ENCODE data around the gene TRPM3.

TRPM3 gene

DNA sequence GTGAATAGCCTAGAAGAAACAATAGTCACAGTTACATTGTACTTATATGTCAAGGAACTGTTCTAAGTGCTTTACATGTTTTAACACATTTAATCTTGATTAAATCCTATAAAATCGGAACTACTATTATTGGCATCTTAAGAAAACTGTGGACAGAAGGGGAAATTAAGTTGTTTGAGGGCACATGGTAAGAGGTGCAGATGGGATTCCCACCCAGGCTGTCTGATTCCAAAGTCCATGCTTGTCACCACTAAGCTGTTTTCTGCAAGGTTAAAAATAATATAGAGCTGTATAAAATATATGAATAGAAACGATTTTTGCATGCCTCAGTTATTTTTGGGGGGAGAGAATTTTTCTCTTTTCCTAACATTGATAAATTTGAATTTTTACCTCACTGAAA lies 512.4 kb downstream of the TRPM3 start:
- DNase-seq (ENCODE audit: low read depth), result no peak

DNA sequence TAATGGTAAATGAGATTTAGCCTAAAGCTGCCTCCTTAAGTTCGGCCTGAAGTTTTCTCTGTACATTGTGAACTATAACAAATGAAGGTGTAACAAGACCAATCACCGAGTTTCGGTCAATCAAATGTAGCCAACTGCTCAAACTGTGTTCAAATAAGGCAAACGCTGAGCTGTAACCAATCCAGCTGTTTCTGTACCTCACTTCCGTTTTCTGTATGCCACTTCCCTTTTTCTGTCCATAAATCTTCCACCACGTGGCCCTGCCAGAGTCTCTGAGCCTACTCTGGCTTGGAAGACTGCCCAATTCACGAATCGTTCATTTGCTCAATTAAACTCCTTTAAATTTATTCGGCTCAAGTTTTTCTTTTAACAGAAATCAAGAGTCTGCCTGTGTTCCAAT lies 513.5 kb downstream of the TRPM3 start:
- no peak for DNase-seq (ENCODE audit: low read depth)

DNA sequence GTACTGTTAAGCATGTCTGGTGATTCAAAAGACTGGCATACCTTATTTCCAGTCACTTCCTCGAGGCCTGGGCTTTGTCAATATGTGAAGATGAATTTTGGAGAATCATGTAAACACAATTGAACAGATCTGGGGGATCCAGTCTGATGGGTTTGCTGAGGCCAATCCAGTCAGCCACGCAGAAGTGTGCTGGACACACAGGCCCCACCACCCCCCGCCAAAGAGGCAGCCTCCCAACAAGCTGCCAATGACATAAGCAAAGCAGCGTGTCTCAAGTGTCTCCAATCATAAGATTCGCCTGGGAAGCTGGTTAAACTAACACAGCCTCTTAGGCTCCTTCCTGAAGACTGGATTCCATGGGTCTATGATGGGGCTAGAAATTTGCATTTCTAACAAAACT lies 514.1 kb downstream of the TRPM3 start:
- DNase-seq (ENCODE audit: low read depth), result no peak

DNA sequence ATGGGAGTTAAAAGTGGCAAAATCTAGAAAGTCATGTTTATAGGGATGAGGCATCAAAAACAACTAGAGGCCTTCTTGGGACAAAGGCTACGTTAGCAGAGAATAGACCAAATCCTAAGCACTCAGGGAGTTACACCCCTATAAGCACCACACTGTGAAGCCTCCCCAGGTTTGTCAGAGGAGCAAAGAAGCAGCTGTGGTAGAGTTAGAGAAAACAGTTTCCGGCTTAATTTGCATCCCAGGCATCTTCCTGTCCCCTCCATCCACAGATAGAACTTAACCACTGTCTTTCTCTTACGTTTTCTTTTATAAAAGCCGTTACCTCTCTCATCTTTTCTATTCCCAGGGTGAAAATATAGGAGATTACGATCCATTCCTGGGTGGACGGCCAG lies 518.4 kb downstream of the TRPM3 start:
- no peak for DNase-seq (ENCODE audit: low read depth)

DNA sequence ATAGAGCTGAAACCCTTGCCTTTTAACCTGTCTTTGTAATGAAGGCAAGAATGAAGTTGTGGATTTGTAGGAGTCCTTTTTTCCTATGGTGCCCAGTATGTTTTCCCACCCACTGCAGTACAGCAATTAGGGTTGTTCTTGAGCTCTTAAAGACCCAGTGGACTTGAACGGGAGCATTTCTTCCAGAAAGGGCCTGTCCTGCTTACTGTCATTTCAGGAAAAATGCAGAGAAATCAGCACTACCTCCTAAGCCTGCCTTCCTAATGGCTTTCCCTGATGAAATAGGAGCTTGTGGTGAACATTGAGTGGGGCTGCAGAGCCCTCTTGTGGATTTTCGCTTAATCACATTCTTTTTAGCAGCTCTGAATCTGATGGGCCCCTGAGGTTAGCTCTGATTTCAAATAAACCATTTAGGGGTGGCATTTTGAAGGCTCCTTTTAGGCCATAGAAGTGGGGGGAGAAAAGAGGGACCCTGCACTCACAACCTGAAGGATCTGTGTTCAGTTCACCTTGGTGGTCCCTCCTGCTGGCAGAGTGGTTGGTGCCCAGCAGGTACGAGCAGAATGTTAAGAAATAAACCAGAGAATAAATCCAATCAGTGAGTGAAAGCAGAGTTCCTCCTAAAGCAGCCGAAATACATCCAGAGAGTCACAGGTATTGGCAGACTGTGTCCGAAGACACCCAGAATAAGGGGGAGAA lies 519.0 kb downstream of the TRPM3 start:
- DNase-seq (ENCODE audit: low read depth), result peak; percentile 14

DNA sequence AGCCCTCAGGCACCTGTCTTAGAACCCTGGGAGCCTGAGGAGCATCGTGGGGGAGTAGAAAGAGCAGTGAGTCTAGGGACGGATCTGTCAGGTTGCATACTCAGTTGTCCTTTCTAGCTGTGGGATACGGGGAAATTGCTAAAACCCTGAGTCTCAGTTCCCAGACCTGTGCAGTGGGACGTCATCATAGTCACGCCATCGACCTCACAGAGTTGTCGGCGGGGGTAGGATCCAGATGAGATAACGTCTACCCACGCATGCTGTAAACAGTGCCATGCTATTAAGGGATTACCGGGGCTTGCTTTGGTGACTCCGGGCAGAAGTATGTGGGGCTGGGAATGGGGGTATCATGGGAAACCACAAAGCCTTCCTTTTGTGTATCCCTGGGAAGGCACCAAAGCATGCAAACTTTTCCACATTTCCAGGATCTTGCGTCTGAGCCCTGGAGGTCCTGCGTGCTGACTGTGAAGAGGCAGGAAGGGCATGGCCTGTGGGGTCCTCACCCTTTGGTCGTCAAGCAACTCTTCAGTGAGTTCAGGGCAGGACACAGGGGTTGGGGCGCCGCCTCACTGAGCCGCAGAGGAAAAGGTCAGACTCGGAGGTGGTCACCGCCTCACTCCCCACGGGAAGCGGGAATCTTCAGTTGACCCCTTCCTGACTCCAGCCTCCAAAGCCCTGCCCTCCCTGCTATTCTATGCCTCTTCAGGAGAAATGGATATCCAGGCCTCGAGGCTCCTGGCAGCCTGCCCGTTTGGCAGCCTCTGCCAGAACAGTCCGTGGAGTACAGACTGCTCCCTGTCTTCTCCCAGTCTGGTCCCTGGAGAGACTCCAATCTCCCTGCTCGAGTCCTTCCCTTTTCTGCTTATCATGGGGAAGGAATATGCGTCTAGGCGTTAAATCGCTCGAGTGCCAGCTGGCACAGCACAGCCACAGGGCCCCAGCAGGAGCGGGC lies 520.1 kb downstream of the TRPM3 start:
- no peak for DNase-seq (ENCODE audit: low read depth)

DNA sequence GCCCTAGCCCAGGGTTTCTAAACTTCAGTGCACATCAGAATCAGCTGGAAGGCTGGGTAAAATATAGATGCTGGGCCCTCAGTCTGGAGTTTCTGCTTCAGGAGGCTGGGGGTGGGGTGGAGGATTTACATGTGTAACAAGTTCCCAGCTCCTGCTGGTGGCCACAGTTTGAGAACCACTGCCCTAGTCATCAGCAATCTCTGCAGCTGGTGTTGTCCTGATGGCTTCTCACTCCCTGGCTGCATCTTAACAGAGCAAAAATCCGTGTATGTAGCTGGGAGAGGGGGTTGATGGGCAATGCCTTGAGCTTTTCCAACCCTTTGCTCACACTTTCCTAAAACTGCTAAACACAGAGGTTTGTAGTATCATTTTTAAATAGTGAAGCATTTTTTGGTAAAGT lies 520.9 kb downstream of the TRPM3 start:
- DNase-seq (ENCODE audit: low read depth), result no peak

DNA sequence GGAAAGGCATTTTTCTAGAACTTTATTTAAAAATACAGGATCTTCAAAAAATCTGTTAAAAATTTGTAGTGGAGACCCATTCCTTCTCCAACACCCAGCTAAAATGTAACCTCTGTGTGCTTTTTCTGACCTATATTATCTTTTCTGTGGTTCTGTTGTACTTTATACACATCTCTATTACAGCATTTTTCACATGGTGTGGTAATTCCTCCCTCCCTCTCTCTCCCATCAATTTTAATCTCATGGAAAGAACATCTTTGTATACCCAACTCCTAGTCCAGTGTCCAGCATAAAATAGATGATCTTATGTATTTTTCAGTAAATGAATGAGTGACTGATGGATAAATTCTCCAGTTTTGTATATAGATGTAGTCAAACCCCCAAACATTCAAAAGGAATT lies 523.5 kb downstream of the TRPM3 start:
- no peak for DNase-seq (ENCODE audit: low read depth)

DNA sequence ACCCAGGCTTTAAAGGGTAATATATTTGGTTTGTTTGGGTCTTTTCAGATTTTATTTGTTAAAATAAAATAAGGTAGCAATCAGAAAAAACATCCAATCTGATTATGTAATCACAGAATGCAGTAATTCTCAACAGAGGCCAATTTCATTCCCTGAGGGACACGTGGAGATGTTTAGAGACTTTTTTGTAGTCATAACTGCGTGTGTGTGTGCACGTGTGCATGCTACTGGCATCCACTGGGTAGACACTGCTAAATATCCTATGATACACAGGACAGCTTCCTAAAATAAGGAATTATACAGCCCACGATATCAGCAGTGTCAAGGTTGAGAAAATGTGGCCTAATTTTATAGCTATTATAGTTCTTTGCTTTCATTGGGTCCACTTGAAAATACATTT lies 526.2 kb downstream of the TRPM3 start:
- DNase-seq (ENCODE audit: low read depth), result no peak

DNA sequence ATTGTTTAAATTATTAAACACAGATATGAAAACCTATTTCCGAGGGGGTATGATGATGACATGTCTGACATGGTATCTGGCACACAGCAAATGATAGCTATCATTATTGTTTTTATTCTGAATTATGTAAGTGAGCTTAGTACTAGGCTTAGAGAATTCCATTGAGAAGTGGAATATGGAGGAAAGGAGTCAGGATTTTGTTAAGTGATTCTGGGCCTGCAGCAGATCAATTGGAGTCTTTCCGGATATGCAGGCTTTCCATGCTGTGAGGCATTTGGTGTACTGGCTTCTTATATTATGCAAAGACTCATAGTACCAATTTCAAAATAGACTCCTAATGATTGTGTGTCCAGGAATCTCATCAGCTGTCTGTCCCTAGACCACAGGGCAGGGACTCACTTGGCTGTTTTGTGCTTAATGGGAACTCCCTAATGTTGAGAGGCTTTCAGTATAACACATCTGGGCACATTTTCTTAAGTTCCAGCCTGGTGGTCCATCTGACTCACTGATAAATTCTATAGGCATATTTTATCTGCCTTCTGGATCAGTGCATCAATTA lies 527.0 kb downstream of the TRPM3 start:
- DNase-seq (ENCODE audit: low read depth), result no peak

DNA sequence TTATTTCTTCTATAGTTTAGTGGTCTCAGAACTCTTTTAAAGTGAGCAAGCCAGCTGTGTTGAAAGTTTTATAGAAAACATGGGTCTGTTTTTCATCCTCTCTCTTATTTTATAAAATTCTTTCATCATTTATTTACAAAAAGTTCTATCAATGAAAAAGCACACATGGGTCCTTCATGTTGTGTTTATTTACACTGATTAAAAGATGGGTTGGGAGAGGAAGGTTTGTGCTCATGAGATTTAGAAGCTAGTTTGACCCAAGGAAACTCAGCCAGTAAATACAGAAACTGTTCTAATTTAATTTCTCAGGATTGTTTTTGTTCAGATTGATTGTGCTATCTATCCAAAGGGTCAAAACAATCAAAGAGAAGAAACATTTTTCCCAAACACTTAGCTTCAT lies 528.2 kb downstream of the TRPM3 start:
- no peak for DNase-seq (ENCODE audit: low read depth)

DNA sequence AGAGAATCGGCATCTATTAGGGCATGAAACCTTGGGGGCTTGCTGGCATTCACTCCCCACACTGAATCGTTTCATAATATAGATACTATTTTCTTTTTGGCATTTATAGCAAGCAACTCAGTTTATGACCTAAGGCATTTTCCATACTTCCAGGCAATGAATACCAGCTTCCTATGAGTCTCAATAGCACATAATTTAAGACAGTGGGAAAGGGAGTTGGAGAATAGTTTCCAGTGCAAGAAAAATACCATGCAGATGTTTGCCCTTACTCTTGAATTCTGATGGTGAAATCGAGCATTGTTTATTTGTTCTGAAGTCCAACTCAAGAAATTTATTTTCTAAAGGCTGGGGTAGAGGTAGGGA lies 531.1 kb downstream of the TRPM3 start:
- DNase-seq (ENCODE audit: low read depth), result no peak

DNA sequence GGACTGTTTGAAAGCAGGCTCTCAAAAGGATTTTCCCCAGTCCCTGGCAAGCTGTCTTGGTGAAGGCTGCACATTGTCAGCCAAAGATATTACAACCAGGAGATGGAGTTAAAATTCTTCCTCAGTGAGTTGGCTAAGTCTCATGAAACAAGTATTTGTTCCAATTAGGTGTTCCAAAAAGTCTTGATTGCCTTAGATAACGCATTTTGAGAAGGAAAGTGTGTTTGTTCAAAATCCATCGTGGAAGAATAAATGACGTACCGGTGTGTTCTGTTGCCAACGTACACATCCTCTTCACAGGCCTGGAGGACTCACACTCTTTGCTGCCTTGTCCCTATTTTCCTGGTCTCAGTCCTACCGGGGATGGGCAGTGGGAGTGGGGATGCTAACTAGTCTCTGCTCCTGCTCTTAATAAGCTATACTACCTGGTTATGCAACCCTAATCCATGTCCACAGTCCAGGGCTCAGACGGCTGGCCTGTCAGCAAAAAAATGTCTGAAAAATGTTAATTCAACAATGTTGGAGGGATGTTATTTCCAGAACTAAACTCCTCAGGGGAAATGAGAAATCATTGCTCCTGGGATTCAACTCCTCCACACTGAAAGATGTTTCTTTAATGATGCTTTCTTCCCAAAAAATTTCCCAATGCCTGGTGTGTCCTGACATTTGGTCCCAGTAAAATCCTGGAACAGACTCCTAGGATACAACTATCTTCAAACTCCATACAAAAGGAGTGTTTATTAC lies 531.7 kb downstream of the TRPM3 start:
- no peak for DNase-seq (ENCODE audit: low read depth)

DNA sequence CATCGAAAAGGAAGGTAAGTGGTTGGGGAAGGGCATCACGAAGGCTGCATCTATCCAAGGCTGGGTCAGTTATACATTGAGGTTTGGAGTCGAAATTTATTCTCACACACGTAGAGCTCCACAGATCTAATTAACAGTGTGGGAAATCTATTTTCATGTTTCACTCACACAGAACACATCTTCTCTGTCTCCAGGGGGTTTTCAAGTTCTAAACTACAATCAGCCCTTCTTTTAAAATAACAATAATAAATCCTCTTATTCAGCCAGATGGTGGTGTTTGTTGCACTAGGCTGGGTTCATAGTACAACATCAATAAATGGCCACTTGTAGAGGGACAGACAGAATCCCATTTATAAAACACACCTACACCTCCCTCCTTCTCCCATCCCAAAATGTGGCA lies 532.4 kb downstream of the TRPM3 start:
- DNase-seq (ENCODE audit: low read depth), result no peak

DNA sequence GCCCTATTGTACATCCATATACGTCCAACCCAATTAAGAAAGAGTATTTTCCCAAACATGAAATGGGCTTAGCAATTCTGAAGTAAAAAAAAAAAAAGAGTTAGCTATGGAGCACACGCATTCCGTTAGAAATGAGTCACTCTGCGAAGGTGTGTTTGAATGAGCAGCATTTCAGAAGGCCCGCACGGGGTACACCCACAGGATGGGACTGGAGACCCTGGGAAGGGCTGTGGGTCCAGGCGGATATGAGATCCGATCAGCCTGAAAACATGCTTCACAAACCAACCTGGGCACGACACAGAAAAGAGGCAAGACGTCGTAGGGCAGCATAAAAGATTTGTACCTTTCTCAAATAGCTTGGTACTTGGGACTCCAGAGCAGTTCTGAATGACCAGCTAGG lies 533.0 kb downstream of the TRPM3 start:
- no peak for DNase-seq (ENCODE audit: low read depth)

DNA sequence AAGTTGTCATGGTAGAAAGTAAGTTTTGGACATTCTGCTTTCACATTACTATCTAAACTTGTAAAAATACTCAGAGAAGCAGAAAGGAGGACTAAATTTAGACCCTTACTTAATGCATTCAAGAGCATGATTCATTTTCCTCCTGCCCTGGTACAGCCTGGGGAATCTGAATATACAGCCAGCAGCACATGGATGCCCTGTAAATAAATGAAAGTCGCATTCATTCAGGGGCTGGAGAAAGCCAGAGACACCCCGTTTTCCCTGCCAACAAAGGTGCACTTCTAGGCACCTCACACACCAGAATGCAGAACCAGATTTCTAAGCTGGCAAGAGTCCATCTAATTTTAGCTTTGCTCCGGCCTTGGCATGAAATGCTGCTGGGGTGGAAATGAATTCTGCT lies 534.2 kb downstream of the TRPM3 start:
- DNase-seq (ENCODE audit: low read depth), result no peak

DNA sequence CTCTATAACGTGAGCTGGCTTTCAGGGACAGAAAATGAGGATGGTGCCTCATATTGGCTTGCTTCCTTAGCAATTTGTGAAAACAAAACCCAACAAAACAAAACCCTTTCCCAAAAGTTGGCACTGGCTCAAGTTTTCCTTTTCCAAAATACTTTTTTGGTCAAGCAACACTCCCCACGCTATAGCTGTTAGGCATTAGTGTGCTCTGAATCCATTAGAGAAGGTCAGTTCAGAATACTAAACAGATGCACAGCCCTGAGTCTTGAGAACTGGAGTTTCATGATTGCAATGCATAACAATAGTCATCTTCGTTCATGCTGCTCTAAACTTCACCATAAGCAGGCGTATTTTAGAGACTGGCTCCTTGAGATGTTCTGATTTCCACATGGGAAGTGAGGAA lies 534.9 kb downstream of the TRPM3 start:
- no peak for DNase-seq (ENCODE audit: low read depth)

DNA sequence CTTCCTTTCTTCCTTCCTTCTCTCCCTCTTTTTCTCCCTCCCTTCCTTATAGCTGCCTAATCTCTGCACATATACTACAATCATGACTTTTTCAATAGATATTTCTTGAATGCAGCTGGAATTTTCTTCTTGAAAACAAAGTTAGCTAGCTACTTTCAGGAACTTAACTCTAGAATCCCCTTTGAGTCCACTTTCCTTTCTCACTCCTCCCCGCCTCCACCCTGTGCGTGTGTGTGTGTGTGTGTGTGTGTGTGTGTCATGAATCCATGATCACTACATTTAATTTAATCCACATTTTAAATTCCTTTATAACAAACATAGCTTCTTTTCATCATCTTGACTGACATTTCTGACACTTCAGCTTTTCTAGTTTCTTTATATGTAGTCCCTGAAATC lies 539.5 kb downstream of the TRPM3 start:
- DNase-seq (ENCODE audit: low read depth), result no peak

DNA sequence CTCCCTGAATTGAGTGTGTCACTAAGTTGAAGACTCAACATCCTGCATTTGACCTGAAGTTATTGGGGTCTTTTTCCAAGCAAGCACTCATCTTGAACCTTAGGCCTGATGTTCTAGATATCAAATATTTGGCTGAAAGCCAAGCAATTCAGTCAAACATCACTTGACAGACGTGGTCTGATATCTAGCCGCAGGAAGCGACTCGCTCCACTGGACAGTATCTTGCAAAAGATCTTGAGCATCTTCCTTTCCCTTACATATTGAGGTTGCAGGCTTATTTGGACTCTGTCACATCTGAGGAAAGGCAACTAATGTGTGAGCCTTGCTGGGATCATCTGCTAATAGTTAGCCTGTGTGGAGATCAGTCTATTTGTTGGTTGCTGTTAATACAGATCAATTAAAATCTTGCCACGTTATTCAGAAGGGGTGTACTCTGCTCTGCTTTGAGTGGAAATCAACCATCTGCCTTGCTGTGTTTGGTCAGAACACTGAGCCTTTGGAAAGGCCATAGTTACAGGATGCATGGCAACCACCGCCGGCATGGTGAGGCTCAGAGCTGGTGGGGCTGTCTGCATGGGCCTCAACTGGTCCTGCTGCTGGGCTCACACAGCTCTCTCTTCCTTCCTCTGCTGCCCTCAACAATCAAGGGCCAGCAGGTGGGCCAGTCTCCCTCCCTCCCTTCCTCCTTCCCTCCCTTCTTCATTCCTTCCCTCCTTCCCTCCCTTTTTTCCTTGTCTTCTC lies 540.0 kb downstream of the TRPM3 start:
- no peak for DNase-seq (ENCODE audit: low read depth)

DNA sequence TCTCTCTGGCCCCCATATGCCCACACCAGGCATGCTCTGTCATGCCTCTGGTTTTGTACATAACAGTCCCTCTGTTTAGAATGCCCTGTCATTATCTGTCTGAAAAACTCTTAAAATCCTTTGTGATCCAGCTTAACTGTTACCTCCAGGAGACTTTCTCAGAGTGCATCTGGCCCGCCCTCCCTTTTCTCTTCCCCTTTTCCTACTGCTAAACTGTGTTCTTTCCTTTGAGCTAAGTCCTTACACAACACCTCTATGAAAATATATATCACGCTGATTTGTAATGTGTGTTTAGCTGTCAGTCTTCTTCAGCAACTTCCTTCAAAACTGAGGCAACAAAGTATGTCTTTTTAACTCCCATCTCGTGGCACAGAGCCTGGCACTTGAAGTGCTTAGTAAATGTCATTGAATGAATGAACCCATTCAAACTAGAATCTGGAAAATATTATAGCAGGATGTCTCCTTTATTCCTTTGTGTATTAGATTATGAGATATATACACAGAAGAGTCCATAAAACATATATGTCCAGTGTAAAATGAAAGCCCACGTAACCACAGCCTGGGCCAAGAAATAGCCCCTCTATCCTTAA lies 540.7 kb downstream of the TRPM3 start:
- no peak for DNase-seq (ENCODE audit: low read depth)

DNA sequence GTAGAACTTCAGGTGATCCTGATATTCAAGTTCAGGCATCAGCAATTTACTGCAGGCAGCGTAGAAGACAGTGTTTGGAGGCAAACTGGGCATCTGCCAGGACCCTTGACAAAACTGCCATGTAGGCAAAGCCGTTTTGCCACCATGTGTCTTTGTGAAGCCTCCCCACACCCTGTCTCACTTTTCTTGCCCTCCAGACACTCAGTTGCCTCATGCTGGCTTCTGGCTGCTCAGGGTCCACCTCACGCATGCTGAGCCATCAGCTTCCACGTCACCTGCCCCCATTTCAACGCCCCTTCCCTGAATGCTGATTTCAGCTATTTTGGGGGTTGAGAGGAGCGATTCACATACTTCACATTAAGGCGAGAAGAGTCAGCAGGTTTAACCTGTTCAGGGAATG lies 541.7 kb downstream of the TRPM3 start:
- no peak for DNase-seq (ENCODE audit: low read depth)

DNA sequence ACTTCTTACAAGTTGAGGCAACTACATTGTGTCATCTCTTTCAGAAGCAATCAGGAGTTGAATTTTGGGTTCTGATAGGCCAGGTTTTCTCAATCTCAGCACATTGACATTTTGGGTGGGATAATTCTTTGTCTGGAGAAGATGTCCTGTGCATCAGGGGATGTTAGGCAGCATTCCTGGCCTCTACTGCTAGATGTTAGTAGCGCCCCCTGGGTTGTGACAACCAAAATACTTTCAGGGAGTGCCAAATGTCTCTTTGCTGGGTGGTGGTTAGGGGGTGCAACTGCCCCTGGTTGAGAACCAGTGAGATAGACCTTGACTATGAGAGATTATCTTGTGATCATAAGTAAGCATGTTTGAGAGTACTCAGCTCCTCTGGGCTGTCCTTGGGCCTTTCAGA lies 542.7 kb downstream of the TRPM3 start:
- no peak for DNase-seq (ENCODE audit: low read depth)
